Camera-type eye (tissue), 1 donor: ENCODE results near the gene TMEM139. TPM values are rescaled to one million over a fixed set of nuclear protein-coding genes. Genes with fewer than 3 reads are reported as not detected.

Source experiments
- total RNA-seq: library from RNA; depleted of rRNA; stranded (reverse); fragments of >200 nt; gene quantifications from one replicate; pipeline ENCODE4 v1.2.3, GENCODE V29; 2014

Gene TMEM139
- total RNA-seq, result 3.6 TPM

DNA sequence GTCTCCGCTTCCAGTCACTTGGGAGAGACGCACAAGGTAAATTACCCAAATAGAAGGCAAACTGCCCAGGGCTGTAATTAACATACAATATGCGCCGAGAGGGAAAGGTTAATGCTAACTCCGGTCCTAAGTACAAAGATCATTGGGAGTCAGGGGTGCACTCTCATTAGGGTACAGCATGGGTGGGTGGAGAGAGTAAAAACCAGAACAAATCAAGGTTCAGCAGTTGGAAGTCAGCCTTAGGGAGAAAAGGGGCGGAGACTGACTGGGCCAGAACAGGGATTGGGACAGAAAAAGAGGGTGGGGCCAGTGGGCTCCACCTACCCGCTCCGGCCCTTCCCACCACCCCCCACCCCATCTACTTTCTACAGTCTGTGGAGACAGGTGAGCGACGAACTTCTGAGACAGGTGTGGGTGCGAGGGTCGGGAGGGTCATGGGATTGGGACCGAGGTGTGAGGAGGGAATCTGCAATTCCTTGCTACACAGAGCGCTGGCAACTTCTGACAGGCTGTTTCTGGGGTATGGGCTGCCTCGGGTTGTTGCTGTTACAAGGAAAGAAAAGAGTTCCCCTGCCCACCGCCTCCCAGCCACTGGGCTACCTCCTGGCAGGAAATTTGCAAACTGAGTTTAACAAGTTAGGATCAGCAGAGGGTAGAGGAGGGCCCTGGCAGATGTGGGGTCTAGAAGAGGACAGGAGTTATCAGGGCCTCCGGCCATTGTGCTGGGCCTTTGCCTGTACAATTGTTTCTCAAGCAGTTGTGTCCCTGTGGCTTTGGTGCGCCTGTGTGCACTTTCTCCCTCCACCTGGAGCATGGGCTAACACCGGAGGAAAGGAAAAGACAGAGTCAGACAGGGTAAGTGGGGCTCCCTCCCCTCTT lies at the start of gene TMEM139:
TSS of gene TMEM139 (plus strand) at position 368 of the 879 bp plus-strand sequence. CDS start 1,000 bp downstream, outside the sequence.

GRCh38 chr7:143263266-143264195 lies 21.2 kb upstream of the TMEM139 start, which contains the start of gene GSTK1:
Gene GSTK1 (plus strand): TSS chr7:143263441. CDS start chr7:143263514, 73 bp downstream.

GRCh38 chr7:143287935-143288826 lies 3.4 kb downstream of the TMEM139 start, which contains the start of gene CASP2:
Gene CASP2 (plus strand): TSS chr7:143288351. CDS start chr7:143288456, 105 bp downstream.

DNA sequence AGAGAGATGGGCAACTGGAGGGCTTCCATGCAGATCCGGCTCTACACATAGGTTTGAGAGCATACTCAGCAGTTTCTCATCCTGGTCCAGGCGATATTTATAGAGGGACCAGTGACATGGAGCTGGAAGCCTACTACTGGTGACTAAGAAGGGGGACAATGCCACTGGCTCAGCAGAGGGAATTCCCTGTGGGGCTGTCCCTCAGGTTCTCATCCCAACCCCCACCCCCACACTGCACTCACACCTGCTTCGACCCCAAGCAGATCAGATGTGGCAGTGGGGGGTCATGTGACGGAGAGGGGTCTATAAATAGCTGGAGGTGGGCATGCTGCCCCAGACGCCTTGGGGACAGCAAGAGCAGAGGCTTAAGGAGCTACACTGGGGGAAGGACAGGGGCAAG lies 31.0 kb downstream of the TMEM139 start, which contains the start of gene CLCN1:
TSS of gene CLCN1 (plus strand) at position 336 of the 400 bp plus-strand sequence. CDS start 102 bp downstream, outside the sequence.

Other genes starting within 250 kb of the TMEM139 start
- not detected for gene OR6V1, start 232.6 kb upstream of the TMEM139 start, total RNA-seq
- gene PIP, start 152.9 kb upstream of the TMEM139 start, total RNA-seq, result not detected
- not detected for gene TAS2R39, start 101.5 kb upstream of the TMEM139 start, total RNA-seq
- not detected for gene TAS2R40, start 62.9 kb upstream of the TMEM139 start, total RNA-seq
- gene GSTK1, start 21.5 kb upstream of the TMEM139 start, total RNA-seq, result 69.9 TPM
- 36.0 TPM for gene CASP2, start 3.4 kb downstream of the TMEM139 start, total RNA-seq
- 0.22 TPM for gene CLCN1, start 31.2 kb downstream of the TMEM139 start, total RNA-seq
- 13.0 TPM for gene FAM131B, start 77.8 kb downstream of the TMEM139 start, total RNA-seq
- 29.9 TPM for gene ZYX, start 96.4 kb downstream of the TMEM139 start, total RNA-seq
- 2.1 TPM for gene EPHA1, start 123.9 kb downstream of the TMEM139 start, total RNA-seq
- not detected for gene TAS2R60, start 158.5 kb downstream of the TMEM139 start, total RNA-seq
- not detected for gene TAS2R41, start 192.9 kb downstream of the TMEM139 start, total RNA-seq